Neural progenitor cell (in vitro differentiated cells): ENCODE results near the gene SH2D3A.

Experiments used
- CTCF ChIP-seq: fragments of 200-600 bp; sonication (generic); IDR thresholded peaks from 2 replicates; pipeline ENCODE4 v1.5.1; 2017; ENCODE audit warnings: antibody characterized with exemption, mild to moderate bottlenecking
- EZH2 ChIP-seq: fragments of 200-600 bp; sonication (generic); IDR thresholded peaks from 2 replicates; pipeline ENCODE4 v1.6.1; 2017; ENCODE audit warnings: antibody characterized with exemption, mild to moderate bottlenecking, moderate library complexity
- EZH2phosphoT487 ChIP-seq: fragments of 200-600 bp; sonication (generic); IDR thresholded peaks from 2 replicates; pipeline ENCODE4 v1.6.1; 2017; ENCODE audit warnings: antibody characterized with exemption

- TF ChIP-seq CTCF (peak; percentile 64), EZH2phosphoT487 (no peak), EZH2 (no peak)
Observed at GRCh38 chr19:6737873-6738786, 29.1 kb downstream of the SH2D3A start.
